Activated naive CD4-positive, alpha-beta T cell treated with anti-CD3 and anti-CD28 coated beads, Interleukin-2, amount 50 U/mL, for 24 hours (primary cell): ENCODE measurements around the gene RAC2.

Source experiments
- H3K27ac Mint-ChIP-seq: one replicate; pipeline ENCODE4 v1.8.0; 2021; ENCODE audit warnings: mild to moderate bottlenecking, mixed read lengths
- H3K27me3 Mint-ChIP-seq: one replicate; pipeline ENCODE4 v1.8.0; 2021; ENCODE audit warnings: mixed read lengths
- H3K36me3 Mint-ChIP-seq: one replicate; pipeline ENCODE4 v1.8.0; 2021; ENCODE audit warnings: mixed read lengths
- H3K4me1 Mint-ChIP-seq: one replicate; pipeline ENCODE4 v1.8.0; 2021; ENCODE audit warnings: mixed read lengths
- H3K4me3 Mint-ChIP-seq: one replicate; pipeline ENCODE4 v1.8.0; 2021; ENCODE audit warnings: mild to moderate bottlenecking, mixed read lengths
- H3K9me3 Mint-ChIP-seq: one replicate; pipeline ENCODE4 v1.8.0; 2021; ENCODE audit warnings: mixed read lengths

The RAC2 gene

DNA sequence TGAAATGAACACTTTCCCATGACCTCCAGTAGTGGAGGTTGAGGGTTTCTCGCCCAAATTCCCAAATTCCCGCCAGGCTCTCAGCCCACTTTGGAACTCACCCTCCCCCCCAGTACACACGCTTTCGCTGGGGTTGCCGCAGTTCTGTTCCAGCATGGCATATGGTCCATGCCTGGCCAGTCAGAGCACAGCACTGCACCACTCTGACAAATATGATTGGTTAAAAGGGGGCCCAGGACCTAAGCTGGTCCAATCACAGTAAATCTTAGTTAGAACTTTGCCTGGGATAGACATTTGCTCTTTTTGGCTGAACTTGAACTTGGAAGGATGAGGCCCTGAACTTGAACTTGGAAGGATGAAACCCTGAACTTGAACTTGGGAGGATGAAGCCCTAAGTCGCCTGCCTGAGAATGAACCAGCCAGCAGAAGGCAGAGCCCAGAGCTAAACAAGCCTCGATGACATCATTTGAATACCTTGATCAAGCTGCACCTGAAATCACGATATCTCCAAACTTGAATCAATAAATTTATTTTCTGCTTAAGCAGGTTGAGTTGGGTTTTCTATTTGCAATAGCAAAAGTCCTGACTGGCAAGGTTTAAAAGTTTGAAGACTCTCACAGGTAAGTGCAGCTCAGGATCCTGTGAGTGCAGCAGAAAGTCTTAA, 19.2 kb downstream of the RAC2 start:
- peak overlapping the region; percentile 94 for H3K27ac Mint-ChIP-seq
- H3K4me1 Mint-ChIP-seq, result peaks cover 92% of the 10 kb centered on the region
- H3K36me3 Mint-ChIP-seq, result peaks cover 47% of the 10 kb centered on the region
- H3K4me3 Mint-ChIP-seq, result no peak overlapping the region
- peaks cover 5% of the 10 kb centered on the region for H3K9me3 Mint-ChIP-seq
- no peaks in the 10 kb centered on the region for H3K27me3 Mint-ChIP-seq

DNA sequence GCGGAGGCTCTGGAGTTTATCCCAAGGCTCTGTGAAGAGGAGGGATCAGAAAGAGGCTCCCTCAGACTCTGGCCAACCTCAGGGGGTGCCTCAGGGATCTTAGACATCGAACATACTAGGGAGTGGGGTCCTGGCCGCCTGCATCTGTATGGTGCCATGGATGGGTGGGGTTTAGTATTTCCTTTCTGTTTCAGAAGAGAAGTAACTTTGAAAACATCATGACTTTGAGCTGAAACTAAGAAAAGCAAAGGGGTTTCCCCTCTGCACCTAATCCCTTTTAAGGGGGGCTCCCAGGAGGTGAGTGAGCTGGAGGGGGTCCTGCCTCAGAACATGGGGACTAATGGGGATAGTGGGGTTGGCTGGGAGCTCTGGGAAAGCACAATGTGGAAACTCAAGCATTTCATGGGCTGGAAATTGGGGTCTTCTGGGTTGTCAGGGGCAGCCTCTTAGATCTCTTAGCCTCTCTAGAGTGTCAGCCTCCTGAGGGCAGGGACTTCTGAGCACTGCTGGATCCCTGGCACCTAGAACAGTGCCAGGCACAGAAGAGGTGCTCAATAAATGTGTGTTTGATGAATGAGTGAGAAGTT, 20.0 kb downstream of the RAC2 start:
- peaks cover 92% of the 10 kb centered on the region for H3K4me1 Mint-ChIP-seq
- peaks cover 43% of the 10 kb centered on the region for H3K36me3 Mint-ChIP-seq
- peaks cover 5% of the 10 kb centered on the region for H3K9me3 Mint-ChIP-seq
- H3K27ac Mint-ChIP-seq, result peak overlapping the region; percentile 94
- no peaks in the 10 kb centered on the region for H3K27me3 Mint-ChIP-seq
- H3K4me3 Mint-ChIP-seq, result peak overlapping the region; percentile 66

DNA sequence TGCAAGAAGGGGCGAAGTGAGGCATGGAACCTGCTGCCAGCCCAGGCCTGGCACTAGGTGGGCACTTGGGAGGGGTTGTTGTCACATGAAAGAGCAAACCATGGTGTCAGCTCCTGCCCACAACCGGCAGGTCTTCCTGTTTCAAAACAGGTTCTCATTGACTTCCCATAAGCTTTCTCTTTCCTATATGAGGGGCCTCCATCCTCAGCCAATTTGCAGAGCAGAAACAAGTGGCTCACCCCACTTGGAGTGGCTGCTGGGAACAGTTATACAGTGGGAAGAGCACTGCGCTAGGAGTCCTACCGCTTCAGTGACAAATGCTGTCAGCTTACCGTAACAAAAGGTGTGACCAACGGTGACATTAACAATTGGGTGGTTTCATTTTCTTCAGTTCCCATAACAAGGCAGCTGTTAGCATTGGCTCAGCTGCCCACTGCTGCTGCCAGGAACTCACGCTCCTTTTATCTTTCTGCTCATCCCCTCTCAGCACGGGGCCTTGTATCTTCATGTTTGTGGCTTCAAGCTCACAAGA, 21.6 kb downstream of the RAC2 start:
- peaks cover 92% of the 10 kb centered on the region for H3K4me1 Mint-ChIP-seq
- H3K4me3 Mint-ChIP-seq, result peak overlapping the region; percentile 47
- peak overlapping the region; percentile 96 for H3K27ac Mint-ChIP-seq
- peaks cover 37% of the 10 kb centered on the region for H3K36me3 Mint-ChIP-seq
- no peaks in the 10 kb centered on the region for H3K27me3 Mint-ChIP-seq
- peaks cover 5% of the 10 kb centered on the region for H3K9me3 Mint-ChIP-seq

DNA sequence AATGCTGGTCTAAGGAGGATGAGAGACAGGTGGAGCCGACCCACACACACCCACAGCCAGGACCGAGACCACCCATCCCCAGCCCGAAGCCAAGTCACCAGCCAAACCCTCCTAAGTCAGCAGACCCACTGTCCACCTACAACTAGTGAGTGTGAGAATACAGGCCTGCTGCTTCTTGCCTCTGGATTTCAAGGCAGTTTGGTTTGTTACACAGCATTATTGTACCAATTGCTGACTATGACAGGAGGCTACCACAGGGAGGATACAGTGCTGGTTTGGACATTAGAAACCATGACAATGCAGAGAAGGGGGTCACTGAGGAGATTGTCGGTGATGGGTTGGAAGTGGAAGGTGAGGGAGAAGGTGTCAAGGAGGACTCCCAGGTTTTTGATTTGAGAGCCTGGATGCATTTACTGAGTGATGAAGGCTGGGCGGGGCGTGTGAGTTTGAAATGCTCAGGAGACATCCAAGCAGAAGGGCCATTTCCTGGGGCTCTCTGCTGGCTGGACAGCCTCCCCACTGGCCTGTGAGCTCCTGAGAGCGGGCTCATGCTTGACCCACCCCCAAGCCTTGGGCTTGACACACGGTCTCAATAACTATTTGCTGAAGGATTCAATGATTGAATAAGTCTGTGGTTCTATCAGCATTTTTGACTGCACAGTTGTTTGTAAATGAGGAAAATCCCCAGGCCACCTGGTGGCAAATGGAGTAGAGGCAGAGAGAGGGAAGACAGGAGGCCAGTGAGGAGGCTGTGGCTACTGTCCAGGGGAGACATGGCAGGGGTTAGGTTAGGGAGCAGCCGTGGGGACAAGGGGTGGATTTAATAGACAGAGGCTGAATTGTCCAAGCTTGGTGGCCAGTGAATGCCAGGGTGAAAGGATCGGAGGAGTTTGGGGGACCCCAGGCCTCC, 22.4 kb downstream of the RAC2 start:
- Mint-ChIP-seq H3K9me3 (peaks cover 5% of the 10 kb centered on the region), H3K27ac (peak overlapping the region; percentile 96), H3K36me3 (peaks cover 38% of the 10 kb centered on the region), H3K4me3 (peak overlapping the region; percentile 60), H3K27me3 (no peaks in the 10 kb centered on the region), H3K4me1 (peaks cover 100% of the 10 kb centered on the region)

DNA sequence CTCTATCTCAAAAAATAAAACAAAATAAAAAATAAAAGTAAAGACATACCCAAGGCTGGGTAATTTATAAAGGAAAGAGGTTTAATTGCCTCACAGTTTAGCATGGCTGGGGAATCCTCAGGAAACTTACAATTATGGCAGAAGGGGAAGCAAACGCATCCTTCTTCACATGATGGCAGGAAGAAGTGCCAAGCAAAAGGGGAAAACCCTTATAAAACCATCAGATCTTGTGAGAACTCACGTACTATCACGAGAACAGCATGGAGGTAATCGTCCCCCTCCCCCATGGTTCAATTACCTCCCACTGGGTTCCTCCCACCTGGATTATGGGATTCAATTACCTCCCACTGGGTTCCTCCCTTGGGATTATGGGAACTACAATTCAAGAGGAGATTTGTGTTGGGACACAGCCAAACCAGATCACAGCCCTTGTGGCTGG, 23.5 kb downstream of the RAC2 start:
- Mint-ChIP-seq H3K27ac (peak overlapping the region; percentile 97), H3K4me3 (peak overlapping the region; percentile 68), H3K36me3 (peaks cover 29% of the 10 kb centered on the region), H3K4me1 (peaks cover 98% of the 10 kb centered on the region), H3K9me3 (peaks cover 5% of the 10 kb centered on the region), H3K27me3 (no peaks in the 10 kb centered on the region)

DNA sequence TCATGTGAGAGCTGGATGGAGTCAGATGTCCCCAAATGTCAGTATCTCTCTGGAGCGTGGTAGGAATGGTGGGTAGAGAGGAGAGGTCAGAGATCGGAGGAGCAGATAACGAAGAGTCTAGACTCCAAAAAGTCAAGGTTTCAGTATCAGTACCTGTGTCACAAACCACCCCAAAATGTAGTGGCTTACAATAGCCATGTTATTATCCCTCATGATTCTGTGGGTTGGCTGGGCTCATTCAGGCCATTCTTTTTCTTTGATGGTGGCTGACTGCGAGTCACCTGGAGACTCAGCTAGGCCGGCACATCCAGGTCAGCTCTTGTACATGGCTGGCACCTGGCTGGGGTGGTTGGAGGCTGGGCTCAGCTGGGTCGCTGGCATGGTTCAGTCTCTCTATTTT, 24.5 kb downstream of the RAC2 start:
- peak overlapping the region; percentile 68 for H3K4me3 Mint-ChIP-seq
- H3K27me3 Mint-ChIP-seq, result no peaks in the 10 kb centered on the region
- H3K4me1 Mint-ChIP-seq, result peaks cover 98% of the 10 kb centered on the region
- H3K36me3 Mint-ChIP-seq, result peaks cover 23% of the 10 kb centered on the region
- peaks cover 5% of the 10 kb centered on the region for H3K9me3 Mint-ChIP-seq
- H3K27ac Mint-ChIP-seq, result peak overlapping the region; percentile 96

DNA sequence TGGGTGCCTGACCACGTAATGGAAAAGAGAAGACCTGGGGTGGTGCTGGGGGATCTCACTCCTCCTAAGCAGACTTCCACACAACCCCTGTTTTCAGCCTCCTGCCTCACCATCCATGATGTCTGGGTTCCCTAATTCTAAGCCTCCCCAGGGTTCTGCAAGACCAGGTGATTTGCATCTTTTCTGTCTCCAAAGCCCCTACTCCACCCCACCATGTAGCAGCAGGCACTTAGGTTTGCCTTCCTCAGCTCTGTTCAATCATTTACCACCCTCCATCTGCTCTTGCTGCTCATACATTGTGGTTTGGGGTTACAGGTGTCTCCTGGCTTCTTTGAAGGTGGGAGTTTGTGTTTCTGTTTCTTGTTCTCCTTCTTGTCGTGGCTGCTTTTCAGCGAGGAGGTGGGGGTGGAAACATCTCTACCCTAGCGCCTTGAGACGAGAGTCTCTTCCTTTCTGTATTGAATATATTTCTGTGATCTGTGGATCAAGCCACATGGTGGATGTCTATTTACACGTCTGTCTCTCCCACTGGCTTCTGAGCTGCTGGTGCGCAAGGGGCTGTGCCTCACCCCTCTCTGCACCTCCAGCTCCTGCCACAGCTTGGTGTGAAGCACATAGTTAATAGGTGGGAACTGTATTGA, 25.2 kb downstream of the RAC2 start:
- Mint-ChIP-seq H3K4me3 (peak overlapping the region; percentile 68), H3K36me3 (peaks cover 19% of the 10 kb centered on the region), H3K4me1 (peaks cover 97% of the 10 kb centered on the region), H3K27me3 (no peaks in the 10 kb centered on the region), H3K27ac (peak overlapping the region; percentile 96), H3K9me3 (peaks cover 5% of the 10 kb centered on the region)

DNA sequence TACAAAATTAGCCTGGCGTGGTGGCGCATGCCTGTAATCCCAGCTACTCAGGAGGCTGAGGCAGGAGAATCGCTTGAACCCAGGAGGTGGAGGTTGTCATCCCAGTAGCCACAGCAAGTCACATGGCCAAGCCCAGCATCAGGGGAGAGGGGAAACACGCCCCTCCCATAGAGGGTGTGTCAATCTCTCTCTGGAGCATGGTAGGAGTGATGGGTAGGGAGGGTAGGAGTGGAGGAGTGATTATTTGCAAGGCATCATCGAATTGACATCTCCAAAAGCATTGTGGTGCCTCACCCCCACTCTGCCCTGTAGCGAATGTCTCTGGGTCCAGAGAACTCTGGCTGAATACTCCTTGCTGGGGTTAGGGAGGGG, 25.7 kb downstream of the RAC2 start:
- peaks cover 96% of the 10 kb centered on the region for H3K4me1 Mint-ChIP-seq
- H3K36me3 Mint-ChIP-seq, result peaks cover 16% of the 10 kb centered on the region
- H3K9me3 Mint-ChIP-seq, result peaks cover 5% of the 10 kb centered on the region
- no peaks in the 10 kb centered on the region for H3K27me3 Mint-ChIP-seq
- H3K27ac Mint-ChIP-seq, result peak overlapping the region; percentile 88
- H3K4me3 Mint-ChIP-seq, result peak overlapping the region; percentile 68

DNA sequence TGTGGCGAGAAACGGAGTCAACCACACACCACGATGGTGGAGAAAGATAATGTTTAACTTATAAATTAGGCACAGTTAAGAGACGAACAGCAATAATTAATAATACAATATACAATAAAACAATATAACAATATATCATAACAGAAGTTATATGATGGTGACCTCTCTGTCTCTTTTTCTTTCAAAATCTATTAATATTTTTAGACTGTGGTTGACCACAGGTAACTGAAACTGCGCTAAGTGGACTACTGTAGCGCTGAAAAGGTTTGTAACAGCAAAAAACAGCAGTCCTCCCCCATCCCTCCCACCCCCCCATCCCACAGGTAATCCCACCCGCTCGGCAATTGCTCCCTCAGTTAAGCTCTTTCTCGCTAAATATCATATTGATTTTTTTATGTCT, 28.2 kb downstream of the RAC2 start:
- peaks cover 77% of the 10 kb centered on the region for H3K4me1 Mint-ChIP-seq

DNA sequence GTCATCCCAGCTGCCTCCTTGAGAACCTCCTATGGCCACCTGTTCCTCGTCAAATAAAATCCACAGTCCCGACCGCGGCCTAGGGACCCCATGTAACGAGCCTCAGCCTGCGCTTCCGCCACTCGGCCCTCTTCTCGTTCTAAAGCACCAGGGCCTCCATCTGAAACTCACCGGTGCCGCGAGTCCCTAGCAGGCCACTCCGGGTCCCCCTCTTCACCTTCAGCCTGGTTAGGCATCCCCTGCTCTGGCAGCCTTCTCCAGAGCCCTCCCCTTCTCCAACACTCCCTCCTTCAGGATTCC, 29.4 kb downstream of the RAC2 start:
- Mint-ChIP-seq H3K27me3 (no peaks in the 10 kb centered on the region), H3K4me3 (no peak overlapping the region), H3K36me3 (peaks cover 5% of the 10 kb centered on the region), H3K4me1 (peaks cover 72% of the 10 kb centered on the region), H3K9me3 (no peaks in the 10 kb centered on the region), H3K27ac (peak overlapping the region; percentile 30)

More for the DNA sequence above, 28.2 kb downstream of the RAC2 start:
- H3K27me3 Mint-ChIP-seq, result no peaks in the 10 kb centered on the region
- peaks cover 3% of the 10 kb centered on the region for H3K9me3 Mint-ChIP-seq
- peaks cover 8% of the 10 kb centered on the region for H3K36me3 Mint-ChIP-seq
- H3K27ac Mint-ChIP-seq, result peak overlapping the region; percentile 42
- no peak overlapping the region for H3K4me3 Mint-ChIP-seq

DNA sequence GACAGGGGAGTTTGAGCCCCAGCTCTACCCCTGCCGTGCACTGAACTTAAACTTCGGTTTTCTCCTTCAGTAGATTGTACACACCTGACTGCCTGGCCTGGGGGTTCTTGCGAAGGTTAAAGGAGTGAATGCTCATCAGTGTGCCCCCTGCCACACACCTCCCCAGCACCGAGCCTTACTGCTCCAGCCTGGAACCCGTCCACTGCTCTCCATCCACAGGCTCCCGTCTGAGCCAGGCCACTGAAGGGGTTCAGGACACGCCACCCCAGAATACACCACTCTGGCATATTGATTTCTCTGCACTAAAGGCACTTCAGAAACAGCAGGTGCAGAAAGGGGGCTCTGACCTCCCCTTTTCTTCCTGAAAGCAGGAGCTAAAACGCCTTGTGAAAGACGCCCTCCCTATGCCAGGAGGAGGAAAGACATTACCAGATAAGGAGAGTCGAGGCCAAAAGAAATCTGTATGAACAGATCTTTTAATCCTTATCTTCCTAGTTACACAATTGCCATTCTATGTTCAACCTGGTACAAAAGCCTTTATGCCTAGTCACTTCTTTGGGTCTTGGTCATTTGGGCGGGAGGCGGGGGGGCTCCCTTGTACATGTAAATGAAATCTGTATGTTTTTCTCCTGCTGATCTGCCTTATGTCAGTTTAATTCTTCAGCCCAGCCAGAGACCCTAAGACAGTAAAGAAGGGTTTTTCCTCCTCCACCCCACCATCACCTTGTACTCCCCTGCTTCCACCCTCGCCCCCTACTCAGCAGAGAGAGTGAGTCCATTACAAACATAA, 29.9 kb downstream of the RAC2 start:
- Mint-ChIP-seq H3K27me3 (no peaks in the 10 kb centered on the region), H3K4me3 (no peak overlapping the region), H3K4me1 (peaks cover 72% of the 10 kb centered on the region), H3K36me3 (peaks cover 5% of the 10 kb centered on the region), H3K9me3 (no peaks in the 10 kb centered on the region), H3K27ac (peak overlapping the region; percentile 30)

DNA sequence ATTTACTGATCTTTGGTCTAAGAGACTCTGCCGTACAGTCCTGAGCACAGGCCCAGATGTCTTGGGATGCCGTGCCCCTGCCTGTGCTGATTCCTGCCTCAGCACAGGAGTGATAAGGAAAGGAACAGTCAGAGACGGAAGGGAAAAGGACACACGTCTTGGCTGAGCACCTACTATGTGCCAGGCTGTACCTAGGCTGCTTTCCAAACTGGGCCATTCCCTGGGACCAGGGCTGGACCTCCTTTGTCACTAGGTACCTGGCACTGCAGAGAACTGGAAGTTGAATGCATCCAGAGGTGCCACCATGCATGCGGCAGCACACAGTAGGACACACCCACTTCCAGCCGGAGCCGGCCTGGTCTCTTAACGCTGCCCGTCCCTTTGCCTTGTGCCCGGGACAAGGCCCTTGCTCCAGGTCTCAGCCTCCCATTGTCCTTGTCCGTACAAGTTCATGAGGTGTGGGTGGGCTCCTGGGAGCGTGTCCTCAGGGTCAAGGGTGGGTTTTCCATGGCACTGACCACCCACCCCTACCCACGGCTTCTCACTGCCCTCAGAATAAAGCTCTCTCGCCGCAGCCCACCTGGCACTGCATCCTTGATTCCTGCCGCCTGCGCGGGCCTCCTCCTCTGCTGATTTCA, 30.7 kb downstream of the RAC2 start:
- H3K27me3 Mint-ChIP-seq, result no peaks in the 10 kb centered on the region
- no peak overlapping the region for H3K4me3 Mint-ChIP-seq
- H3K36me3 Mint-ChIP-seq, result peaks cover 5% of the 10 kb centered on the region
- no peaks in the 10 kb centered on the region for H3K9me3 Mint-ChIP-seq
- H3K27ac Mint-ChIP-seq, result no peak overlapping the region
- peaks cover 72% of the 10 kb centered on the region for H3K4me1 Mint-ChIP-seq

DNA sequence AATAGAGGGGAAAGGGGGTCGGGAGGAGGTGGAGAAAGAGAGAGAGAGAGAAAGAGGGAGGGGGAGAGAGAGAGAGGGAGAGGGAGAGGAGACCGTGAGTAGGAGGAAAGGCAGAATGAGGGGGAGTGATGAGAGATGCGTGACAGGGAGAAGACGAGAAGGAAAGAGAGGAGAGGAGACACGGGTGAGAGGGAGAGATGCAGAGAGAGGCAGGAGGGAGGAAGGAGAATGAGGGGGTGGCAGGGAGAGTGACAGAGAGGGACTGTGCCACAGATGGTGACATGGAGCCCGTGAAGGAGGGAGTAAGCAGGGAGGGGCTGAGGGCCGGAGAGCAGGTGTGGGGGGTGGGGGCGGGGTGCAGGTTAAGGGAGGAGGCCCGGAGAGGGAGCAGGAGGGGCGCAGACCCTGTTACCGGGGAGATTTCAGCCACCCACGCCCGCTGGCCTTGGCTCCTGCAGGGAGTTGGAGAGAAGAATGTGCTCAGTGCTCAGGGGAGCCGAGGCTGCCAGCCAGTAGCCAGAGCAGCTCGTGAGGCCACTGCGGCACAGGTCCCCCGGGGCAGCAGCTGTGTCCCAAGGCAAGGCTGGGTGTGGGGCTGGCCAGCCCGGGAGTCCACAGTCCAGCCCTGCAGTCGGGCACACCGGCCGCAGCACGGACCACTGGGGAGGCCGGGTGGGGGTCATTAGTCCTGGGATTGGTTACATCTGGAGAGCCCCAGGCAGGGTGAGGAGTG, 31.7 kb downstream of the RAC2 start, which contains the start of gene SSTR3:
Gene SSTR3, minus strand, starts transcription at position 304 of the 733 bp plus-strand sequence. CDS start 4,674 bp downstream, outside the sequence.
- Mint-ChIP-seq H3K4me1 (peaks cover 72% of the 10 kb centered on the region), H3K4me3 (peak within 1 kb of the TSS; percentile 1), H3K36me3 (peaks cover 2% of the 10 kb centered on the region), H3K9me3 (no peaks in the 10 kb centered on the region), H3K27me3 (no peaks in the 10 kb centered on the region), H3K27ac (no peak within 1 kb of the TSS)

DNA sequence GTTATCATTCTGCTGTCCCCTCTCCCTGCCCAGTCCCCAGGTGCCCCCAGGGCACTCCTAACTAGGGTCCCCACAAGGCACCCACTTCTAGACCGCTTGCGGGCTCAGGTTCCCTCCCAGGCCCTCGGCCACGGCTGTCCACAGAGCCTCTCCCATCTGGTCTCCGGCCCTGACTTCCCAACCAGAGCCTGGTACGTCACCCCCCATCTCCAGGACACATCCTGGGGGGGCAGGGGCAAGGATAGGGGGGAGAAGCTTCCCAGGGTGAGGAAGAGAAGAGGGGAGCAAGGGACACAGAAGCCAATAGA, 32.2 kb downstream of the RAC2 start:
- Mint-ChIP-seq H3K4me3 (no peak overlapping the region), H3K9me3 (no peaks in the 10 kb centered on the region), H3K4me1 (peaks cover 71% of the 10 kb centered on the region), H3K36me3 (peaks cover 2% of the 10 kb centered on the region), H3K27me3 (no peaks in the 10 kb centered on the region), H3K27ac (no peak overlapping the region)
